GM18867 (cell line): ENCODE measurements around the gene SIRT3.

Source experiments
- ATAC-seq: cut with Tn5 transposase; IDR thresholded peaks from one replicate; pipeline ENCODE4 v1.9.1; 2021; ENCODE audit warnings: mild to moderate bottlenecking, moderate library complexity; ENCODE audit not compliant: unreplicated experiment

Gene SIRT3

DNA sequence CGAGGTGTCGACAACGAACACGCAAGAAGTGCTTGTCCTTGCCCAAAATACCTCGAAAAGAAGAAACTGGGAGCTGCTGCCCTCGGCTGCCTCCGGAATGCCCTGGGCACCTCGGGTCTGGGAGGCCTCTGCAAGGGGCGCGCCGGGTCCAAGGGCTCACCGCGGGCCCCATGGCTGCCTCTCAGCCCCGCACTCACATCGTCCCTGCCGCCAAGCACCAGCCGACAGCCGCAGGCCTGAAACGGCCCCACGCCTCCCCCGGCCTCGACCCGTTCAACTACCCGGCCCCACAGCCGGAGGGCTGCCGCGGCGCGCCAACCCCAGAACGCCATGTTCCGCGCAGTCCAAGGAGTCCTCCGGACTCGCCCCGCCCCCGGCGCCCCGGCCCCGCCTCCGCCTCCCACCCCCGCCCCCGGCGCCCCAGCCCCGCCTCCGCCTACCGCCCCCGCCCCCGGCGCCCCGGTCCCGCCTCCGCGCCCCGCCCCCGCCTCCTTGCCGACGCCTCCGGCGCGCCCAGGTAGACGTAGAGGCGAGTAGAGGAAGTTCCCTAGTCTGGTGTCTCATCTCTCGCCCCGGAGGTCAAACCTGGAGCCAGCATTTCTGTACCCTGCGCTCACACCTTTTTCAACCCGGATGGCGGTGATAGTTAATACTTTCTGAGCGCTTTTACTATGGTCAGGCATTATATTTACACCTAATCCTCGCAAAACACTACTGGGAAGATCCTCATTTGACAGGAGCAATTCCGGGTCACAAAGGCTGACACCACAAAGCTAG is at the start of gene SIRT3:
SIRT3 (minus strand) TSS at position 346 of the 777 bp plus-strand sequence; CDS start at position 332, 14 bp downstream.
- ATAC-seq: peak; percentile 74

DNA sequence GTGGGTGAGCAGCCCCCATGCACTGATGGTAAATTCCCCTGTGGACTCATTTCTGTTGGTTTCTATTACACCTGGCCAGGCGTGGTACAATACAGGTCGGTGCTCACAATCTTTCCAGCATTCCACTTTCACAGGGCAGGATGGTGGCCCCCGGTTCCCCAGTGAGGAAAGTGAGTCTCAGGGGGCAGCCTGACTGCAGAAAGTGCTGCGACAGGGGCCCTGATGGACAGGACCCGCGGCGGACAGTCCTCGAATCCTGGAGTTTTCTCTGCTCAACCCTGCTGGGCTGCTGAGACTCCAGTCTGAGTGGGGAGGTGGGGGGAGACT is 49.7 kb upstream of the SIRT3 start:
- ATAC-seq: no peak

DNA sequence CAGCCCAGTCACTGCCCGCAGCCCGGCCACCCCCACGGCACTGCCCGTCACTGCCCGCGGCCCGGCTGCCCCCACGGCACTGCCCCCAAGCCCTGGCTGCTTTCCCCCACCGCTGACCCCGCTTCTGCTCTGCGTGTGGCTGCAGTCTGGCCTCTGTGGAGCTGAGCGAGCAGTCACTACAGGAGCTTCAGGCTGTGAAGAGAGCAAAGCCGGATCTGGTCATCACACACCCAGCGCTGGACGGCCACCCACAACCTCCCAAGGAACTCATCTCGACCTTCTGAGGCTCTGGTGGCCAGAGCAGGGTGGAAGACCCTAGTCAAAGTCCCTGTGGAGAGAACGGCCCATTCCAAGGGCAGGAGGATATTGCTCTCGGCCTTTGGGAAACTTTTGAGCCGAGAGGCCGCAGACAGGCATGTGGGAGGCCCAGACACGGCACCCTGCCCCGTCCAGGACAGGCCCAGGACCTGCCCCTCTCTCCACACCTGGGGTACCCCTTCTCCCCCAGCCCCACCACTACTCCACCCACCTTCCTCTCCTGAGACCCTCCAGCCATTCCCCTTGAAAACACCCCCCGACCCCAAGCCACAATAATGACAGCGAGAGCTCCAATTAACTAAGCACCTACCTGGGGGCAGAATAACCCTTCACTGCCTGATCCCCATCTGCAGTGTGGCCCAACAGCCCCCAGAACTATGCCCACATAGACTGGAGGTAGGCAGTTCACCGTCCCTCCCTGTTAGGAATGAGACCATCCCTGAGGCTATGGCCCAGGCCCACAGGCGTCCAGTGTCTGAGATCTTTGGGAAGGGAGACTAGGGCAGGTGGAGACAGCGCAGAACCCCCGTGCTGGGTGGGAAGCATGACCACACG is 49.1 kb upstream of the SIRT3 start:
- no peak for ATAC-seq

DNA sequence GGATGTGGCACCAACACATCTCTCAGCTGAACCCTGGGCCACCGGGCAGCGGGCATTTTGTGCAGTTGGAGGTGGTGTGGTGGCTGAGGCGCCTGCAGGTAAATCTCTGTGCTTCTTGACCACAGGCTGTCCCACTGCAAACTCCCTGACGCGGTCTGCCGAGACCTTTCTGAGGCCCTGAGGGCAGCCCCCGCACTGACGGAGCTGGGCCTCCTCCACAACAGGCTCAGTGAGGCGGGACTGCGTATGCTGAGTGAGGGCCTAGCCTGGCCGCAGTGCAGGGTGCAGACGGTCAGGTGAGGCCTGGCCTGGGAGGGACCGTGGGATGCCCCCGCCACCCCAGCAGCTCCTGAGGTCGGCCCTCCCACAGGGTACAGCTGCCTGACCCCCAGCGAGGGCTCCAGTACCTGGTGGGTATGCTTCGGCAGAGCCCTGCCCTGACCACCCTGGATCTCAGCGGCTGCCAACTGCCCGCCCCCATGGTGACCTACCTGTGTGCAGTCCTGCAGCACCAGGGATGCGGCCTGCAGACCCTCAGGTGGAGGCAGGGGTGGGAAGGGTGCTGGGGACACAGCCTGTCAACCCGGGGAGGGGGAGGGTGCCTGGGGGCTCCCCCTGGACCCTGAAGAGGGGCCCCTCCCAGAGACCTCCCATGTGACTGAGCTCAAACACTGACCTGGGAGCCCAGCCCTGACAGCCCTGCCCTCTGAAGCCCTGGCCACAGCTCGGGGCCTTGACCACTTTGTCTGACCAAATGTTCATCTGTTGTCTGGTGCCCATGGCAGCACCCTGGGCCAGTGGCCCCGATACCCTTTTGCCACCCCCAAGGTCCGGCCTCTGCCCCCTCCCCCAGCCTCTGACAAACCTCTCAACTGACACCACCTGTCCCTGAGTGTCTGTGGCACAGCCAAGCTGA is 48.2 kb upstream of the SIRT3 start:
- no peak for ATAC-seq

DNA sequence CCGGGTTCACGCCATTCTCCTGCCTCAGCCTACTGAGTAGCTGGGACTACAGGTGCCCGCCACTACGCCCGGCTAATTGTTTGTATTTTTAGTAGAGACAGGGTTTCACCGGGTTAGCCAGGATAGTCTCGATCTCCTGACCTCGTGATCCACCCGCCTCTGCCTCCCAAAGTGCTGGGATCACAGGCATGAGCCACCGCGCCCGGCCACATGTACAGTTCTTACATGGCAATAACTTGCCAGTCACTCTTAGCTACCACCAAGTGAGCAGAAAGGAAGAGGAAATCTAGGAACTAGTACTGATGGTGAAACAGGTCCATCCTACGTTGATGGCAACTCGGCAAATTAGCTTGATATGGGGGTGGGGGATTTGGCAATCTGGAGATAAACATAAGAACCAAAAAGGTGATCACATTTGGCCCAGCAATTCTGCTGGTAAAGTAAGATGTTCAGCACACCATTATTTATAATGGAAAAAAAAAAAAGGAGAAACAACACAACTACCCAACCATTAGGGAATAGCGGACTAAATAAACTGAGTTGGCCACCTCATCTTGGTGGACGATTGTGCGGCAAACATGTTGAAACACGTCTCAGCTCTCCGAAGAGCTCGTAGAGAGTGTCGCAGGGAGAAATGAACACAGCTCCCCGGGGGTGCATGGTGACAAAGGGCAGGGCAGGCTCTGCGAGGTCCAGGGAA is 47.4 kb upstream of the SIRT3 start:
- ATAC-seq: no peak

DNA sequence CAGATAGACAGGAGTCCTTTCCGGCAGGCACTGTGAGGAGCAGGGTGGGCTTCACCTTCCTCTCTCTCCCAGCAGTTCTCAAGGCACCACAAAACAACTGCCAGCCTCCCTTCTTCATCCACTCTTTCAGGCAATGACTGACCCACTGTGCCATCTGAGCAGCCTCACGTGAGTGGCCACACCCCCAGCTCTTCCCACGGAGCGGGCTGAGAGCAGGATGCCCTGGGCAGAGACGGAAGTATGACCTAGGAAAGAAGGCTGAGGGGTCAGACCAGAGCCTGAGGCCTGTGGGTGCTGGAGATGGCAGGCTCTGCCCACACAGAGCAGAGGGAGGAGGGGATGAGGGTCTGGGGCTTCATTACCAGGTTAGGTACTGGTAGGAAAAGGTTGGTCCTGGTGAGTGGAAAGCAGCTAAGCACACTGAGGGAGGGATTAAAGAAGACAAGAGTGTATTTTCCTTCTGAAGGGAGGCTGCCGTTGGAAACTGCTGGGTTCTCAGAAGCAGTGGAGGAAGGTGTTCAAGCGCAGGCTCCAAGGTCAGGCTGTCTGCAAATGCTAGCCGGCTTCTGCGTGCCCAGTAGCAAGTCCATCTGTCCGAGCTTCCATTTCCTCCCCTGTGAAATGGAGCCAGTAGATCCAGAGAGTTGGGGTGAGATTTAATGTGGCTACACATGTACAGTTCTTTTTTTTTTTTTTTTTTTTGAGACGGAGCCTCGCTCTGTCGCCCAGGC is 46.7 kb upstream of the SIRT3 start:
- ATAC-seq: no peak

DNA sequence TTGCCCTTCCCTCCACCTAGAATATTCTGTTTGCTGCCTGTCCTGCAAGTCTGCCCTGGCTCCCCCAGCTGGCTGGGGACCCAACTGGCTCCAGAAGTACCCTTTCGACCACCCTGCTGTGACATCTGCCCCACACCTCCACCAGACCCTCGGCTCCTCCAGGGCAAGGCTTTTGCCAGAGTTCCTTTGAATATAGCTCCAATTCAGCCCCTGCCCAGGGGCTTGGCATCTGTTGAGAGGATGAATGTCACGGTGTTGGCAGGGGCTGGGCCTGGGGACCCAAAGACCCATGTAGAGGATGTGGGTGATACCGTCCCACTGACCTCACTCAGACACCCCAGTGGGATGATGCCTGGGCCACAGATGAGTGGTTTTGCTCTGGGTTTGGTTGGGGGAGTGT is 46.0 kb upstream of the SIRT3 start:
- ATAC-seq: no peak

DNA sequence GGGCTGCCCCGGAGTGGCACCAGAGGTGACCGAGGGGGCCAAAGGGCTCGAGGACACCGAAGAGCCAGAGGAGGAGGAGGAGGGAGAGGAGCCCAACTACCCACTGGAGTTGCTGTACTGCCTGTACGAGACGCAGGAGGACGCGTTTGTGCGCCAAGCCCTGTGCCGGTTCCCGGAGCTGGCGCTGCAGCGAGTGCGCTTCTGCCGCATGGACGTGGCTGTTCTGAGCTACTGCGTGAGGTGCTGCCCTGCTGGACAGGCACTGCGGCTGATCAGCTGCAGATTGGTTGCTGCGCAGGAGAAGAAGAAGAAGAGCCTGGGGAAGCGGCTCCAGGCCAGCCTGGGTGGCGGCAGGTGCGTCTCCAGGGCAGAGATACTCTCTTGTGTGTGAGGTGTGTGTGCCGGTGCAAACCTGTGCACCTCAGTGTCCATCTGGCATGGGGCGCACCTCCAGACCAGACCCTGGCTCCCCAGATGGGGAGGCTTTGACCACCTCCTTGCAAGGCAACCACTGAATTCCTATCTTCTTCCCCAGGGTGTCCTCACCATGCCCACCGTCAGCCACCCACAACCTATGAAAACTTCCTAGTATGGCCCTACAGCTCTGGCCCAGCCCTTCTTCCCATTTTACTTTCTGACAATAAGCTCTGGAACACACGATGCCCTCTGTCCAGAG is 45.5 kb upstream of the SIRT3 start:
- no peak for ATAC-seq

DNA sequence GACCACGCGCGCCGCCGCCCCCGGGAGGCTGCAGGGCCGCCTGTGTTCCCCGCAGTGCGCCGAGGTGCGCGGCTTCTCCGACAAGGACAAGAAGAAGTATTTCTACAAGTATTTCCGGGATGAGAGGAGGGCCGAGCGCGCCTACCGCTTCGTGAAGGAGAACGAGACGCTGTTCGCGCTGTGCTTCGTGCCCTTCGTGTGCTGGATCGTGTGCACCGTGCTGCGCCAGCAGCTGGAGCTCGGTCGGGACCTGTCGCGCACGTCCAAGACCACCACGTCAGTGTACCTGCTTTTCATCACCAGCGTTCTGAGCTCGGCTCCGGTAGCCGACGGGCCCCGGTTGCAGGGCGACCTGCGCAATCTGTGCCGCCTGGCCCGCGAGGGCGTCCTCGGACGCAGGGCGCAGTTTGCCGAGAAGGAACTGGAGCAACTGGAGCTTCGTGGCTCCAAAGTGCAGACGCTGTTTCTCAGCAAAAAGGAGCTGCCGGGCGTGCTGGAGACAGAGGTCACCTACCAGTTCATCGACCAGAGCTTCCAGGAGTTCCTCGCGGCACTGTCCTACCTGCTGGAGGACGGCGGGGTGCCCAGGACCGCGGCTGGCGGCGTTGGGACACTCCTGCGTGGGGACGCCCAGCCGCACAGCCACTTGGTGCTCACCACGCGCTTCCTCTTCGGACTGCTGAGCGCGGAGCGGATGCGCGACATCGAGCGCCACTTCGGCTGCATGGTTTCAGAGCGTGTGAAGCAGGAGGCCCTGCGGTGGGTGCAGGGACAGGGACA is 44.8 kb upstream of the SIRT3 start:
- ATAC-seq: no peak

DNA sequence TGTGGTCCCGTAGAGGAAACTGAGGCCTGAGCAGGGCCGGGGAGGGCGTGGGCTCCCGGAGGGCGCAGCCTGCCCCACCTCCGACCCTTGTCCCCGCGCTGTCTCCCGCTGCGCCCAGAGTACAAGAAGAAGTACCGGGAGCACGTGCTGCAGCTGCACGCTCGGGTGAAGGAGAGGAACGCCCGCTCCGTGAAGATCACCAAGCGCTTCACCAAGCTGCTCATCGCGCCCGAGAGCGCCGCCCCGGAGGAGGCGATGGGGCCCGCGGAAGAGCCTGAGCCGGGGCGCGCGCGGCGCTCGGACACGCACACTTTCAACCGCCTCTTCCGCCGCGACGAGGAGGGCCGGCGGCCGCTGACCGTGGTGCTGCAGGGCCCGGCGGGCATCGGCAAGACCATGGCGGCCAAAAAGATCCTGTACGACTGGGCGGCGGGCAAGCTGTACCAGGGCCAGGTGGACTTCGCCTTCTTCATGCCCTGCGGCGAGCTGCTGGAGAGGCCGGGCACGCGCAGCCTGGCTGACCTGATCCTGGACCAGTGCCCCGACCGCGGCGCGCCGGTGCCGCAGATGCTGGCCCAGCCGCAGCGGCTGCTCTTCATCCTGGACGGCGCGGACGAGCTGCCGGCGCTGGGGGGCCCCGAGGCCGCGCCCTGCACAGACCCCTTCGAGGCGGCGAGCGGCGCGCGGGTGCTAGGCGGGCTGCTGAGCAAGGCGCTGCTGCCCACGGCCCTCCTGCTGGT is 44.0 kb upstream of the SIRT3 start:
- ATAC-seq: no peak

DNA sequence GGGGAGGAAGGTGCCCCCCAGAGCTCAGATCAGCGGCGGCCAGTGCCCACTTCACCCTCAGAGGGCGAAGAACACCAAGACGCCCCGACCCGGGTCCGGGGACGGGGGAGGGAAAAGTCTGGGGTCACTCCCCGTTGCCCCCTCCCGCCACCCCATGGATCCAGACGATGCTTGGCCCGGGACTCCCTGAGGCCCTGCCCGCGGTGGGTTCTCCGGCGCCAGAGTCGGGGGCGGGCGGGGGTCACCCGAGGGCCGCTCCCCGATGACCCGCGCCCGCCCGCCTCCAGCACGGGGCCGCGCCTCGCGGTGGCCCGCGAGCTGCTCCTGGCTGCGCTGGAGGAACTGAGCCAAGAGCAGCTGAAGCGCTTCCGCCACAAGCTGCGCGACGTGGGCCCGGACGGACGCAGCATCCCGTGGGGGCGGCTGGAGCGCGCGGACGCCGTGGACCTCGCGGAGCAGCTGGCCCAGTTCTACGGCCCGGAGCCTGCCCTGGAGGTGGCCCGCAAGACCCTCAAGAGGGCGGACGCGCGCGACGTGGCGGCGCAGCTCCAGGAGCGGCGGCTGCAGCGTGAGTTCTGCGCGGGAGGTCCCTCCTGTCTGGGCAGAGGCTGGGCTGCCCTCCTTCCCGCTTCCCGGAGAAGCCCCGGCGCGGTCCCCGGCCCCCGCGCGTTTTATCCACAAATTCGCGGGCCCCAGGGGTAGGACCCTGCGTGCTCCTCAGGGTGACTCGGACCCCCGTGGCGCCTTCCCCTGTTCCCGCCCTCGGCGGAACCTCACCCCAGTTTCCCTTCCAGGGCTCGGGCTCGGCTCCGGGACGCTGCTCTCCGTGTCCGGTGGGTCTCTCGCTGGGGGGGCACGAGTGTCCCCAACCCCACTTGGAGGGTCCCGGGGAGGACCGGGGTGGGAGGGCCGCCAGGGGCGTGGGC is 43.2 kb upstream of the SIRT3 start:
- ATAC-seq: no peak

DNA sequence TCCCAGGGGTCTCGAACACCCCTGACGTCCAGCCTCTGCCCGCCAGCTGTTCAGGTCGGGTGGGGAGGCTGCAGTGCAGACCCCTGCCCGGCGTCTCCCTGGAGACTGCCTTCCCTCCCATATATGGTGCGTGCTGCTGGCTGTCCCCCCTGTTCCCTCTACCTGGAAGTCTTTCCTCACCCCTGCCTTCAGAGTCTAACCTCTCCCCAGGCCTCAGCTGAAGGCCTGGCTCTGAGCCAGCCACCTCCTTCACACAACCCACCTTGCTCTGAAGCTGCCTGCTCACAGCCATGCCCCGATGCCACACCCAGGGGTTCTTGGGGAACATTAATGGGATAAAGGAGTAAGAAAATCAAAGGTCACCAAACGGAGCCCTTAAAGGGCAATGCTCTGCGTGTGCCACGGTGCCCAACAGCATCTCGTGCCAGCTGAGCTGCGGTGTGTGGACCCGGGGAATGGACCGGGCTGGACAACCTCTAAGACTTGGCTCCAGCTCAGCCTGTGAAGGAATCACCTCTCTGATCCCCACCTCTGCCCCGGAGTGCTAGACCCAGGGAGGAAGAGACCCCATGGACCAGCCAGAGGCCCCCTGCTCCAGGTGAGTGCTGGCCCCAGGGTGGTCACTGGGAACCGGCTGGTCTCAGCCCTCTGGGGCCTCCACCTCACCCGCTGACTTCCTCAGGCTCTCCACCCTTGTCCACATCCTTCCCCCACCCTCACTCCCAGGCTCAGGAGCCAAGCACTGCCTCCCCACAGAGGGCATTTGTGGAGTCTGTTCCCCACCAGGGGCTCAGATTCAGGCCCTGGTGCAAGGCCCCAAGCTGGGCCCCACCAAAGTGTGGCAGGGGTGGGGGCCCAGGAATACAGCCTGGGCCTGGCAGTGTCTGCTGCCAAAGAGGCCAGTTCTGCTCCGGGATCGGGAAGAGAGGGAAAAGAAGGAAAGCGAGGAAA is 42.1 kb upstream of the SIRT3 start, which contains the start of gene NLRP6:
NLRP6 (plus strand) TSS at position 407 of the 951 bp plus-strand sequence; CDS start at position 570, 163 bp downstream.
- no peak for ATAC-seq

DNA sequence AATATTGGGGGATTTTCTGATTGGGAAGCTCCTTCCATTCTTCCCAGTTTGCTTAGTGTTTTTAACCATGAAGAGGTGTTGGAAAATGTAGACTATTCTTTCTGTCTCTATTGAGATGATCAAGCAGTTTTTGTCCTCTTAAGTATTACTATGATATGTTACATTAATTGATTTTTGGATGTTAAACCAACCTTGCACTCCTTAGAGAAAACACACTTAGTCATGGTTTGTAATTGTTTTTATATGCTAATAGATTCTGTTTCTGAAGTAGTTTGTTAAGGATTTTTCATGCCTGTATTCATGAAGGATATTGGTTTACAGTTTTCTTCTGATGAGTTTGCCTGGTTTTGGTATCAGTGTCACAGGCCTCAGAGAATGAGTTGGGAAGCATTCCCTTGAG is 40.1 kb upstream of the SIRT3 start:
- ATAC-seq: no peak

DNA sequence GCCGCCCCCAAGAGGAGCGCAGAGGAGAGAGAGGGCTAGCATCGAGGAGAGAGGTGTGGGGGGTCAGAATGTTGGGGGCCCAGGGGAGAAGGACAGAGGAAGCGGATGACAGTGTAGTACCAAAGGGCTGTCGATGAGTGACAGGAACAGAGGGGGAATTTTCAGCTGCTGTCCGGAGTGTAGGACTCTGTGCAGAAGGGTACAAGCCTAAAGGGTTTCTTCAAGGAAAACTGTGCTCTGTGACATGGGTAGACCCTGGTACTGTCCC is 36.7 kb upstream of the SIRT3 start:
- ATAC-seq: no peak

DNA sequence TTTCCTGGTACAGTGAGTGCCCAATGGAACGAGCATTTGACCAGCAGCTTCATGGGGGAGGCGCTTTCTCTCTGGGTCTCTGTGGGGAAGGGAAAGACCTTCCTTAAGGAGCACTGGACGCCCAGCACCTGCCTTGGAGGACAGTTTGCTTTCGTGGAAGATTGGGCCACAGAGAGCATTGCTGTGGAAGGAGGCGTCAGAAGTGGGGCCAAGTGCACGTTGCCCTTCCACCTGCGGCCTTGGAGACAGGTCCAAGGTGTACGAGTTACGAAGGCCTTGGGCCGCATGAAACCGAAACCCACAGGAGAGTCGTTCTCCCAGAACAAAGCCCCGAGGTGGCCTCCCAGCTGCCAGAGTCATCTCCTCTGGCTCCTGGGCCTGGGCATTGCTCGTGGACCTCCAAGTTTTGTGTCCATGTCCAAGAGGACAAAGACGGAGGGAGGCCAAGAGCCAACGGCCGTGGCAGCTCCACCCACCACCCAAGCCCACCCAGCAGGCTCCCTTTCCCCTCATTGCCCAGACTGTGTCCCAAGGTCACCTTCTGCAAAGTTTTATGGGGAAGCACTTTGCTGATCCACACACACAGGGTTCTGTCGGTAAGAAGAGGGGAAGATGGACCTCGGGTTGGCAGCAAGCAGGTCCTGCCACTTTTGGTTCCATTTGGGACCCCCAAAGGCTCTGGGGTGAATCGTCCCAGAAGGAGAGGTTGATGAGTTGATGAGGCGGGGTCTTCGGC is 36.2 kb upstream of the SIRT3 start:
- ATAC-seq: no peak
